CD4-positive, alpha-beta memory T cell (primary cell): Measurements from ENCODE around the gene C3. TPM values are rescaled to one million over a fixed set of nuclear protein-coding genes. Genes with fewer than 3 reads are reported as not detected.

Source experiments
- CTCF ChIA-PET: fragments of 350-600 bp; sonication (Branson Sonifier 250); formaldehyde crosslinking; loops from one replicate; lab custom pipeline; 2021; ENCODE audit warnings: inconsistent platforms; ENCODE audit not compliant: partially characterized antibody; lab: Charles Lee
- POLR2A ChIA-PET: fragments of 350-600 bp; sonication (Branson Sonifier 250); formaldehyde crosslinking; loops from one replicate; lab custom pipeline; 2021; ENCODE audit not compliant: partially characterized antibody; lab: Charles Lee
- DNase-seq, 5 donors: peaks; one replicate each; pipeline versions ENCODE4 v3.0.0 to v3.0.0-alpha.2; 2020 to 2022; ENCODE audit warnings: mixed read lengths in 1 of 5
- H3K27ac ChIP-seq: one replicate; pipeline ENCODE4 v1.7.0; 2013; ENCODE audit warnings: low read depth, low read length
- H3K27me3 ChIP-seq: 2 replicates; pipeline ENCODE4 v1.7.0; 2013; ENCODE audit warnings: mild to moderate bottlenecking, low read length, moderate library complexity; ENCODE audit not compliant: insufficient read depth
- H3K36me3 ChIP-seq: 2 replicates; pipeline ENCODE4 v1.7.0; 2013; ENCODE audit warnings: mild to moderate bottlenecking, low read length, moderate library complexity; ENCODE audit not compliant: insufficient read depth
- H3K4me1 ChIP-seq: 2 replicates; pipeline ENCODE4 v1.7.0; 2013; ENCODE audit warnings: mild to moderate bottlenecking, low read length, moderate library complexity; ENCODE audit not compliant: insufficient read depth
- H3K4me3 ChIP-seq, 2 donors: one replicate each; pipeline ENCODE4 v1.7.0; 2013; ENCODE audit warnings: low read length in 2 of 2, mild to moderate bottlenecking in 1 of 2
- H3K9me3 ChIP-seq, 2 donors: one replicate each; pipeline ENCODE4 v1.7.0; 2013; ENCODE audit warnings: low read length in 2 of 2, control low read depth in 1 of 2; ENCODE audit not compliant: control insufficient read depth in 1 of 2
- H3K27ac Mint-ChIP-seq, 7 donors: one replicate each; pipeline ENCODE4 v1.8.0; 2020 to 2021; ENCODE audit warnings: mixed read lengths in 7 of 7, mild to moderate bottlenecking in 6 of 7, inconsistent platforms in 3 of 7, moderate library complexity in 3 of 7
- H3K27me3 Mint-ChIP-seq, 2 donors: one replicate each; pipeline ENCODE4 v1.8.0; 2020 to 2021; ENCODE audit warnings: mixed read lengths in 2 of 2
- H3K36me3 Mint-ChIP-seq, 2 donors: one replicate each; pipeline ENCODE4 v1.8.0; 2020 to 2021; ENCODE audit warnings: mixed read lengths in 2 of 2, inconsistent platforms in 1 of 2, mild to moderate bottlenecking in 1 of 2
- H3K4me1 Mint-ChIP-seq, 4 donors: one replicate each; pipeline ENCODE4 v1.8.0; 2020 to 2021; ENCODE audit warnings: mixed read lengths in 4 of 4, mild to moderate bottlenecking in 1 of 4
- H3K4me3 Mint-ChIP-seq, 8 donors: one replicate each; pipeline ENCODE4 v1.8.0; 2020 to 2021; ENCODE audit warnings: mixed read lengths in 8 of 8, mild to moderate bottlenecking in 7 of 8, moderate library complexity in 6 of 8, inconsistent platforms in 3 of 8
- H3K9me3 Mint-ChIP-seq, 8 donors: one replicate each; pipeline ENCODE4 v1.8.0; 2020 to 2021; ENCODE audit warnings: mixed read lengths in 8 of 8, mild to moderate bottlenecking in 5 of 8, inconsistent platforms in 3 of 8, moderate library complexity in 1 of 8
- intact Hi-C: fragments of 100-400 bp; cut with micrococcal nuclease; formaldehyde crosslinking; loops from one replicate; pipeline ENCODE4 v1.15.1; 2023
- polyA plus RNA-seq, 2 donors: library from polyadenylated mRNA; unstranded; fragments of 300-500 nt; fragmentation: Illumina TruSeq; gene quantifications; one replicate each; pipeline ENCODE4 v1.2.3, GENCODE V29; 2021
- total RNA-seq, 2 experiments: library from RNA; stranded (reverse); gene quantifications; one replicate each; pipeline ENCODE4 v1.2.3, GENCODE V29; 2021

The C3 gene
- total and polyA plus RNA-seq, 4 experiments from 2014 or later, result 1.5 to 2.2 TPM; not detected in 2

DNA sequence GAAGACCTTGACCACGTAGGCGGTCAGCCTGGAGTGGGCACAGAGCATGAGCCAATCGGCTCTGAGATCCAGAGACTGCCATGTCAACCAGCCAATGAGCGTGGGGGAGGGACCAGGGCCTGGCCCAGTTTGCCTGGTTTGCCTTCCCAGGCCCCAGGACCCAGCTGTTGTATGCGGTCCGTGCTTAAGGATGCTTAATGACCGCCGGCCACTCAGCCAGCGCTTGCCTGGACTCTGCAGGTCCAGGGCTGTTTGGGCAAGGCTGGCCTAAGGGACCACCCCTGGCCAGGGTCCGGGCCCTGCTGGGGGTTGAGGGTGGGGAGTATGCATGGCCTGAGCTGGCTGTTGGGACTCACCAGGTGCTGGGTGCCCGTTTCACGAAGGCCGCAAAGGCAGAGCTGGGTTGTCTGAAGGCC lies 27.4 kb downstream of the C3 start:
- intact Hi-C loops, result no loop called here
- no peaks in the 10 kb centered on the region for H3K9me3 ChIP-seq
- DNase-seq, result no peak
- H3K27ac ChIP-seq, result no peak overlapping the region
- H3K4me1 Mint-ChIP-seq, result peaks cover 0 to 2% (median 0%) of the 10 kb centered on the region in 4 donors
- no peaks in the 10 kb centered on the region for H3K4me1 ChIP-seq
- no peaks in the 10 kb centered on the region for H3K36me3 Mint-ChIP-seq
- no peaks in the 10 kb centered on the region for H3K9me3 Mint-ChIP-seq
- H3K36me3 ChIP-seq, result no peaks in the 10 kb centered on the region
- ChIA-PET POLR2A (no interaction called here), CTCF (no interaction called here)
- H3K27me3 ChIP-seq, result no peaks in the 10 kb centered on the region
- no peaks in the 10 kb centered on the region for H3K27me3 Mint-ChIP-seq
- H3K27ac Mint-ChIP-seq, result no peak overlapping the region
- no peak overlapping the region for H3K4me3 Mint-ChIP-seq
- H3K4me3 ChIP-seq, result no peak overlapping the region

DNA sequence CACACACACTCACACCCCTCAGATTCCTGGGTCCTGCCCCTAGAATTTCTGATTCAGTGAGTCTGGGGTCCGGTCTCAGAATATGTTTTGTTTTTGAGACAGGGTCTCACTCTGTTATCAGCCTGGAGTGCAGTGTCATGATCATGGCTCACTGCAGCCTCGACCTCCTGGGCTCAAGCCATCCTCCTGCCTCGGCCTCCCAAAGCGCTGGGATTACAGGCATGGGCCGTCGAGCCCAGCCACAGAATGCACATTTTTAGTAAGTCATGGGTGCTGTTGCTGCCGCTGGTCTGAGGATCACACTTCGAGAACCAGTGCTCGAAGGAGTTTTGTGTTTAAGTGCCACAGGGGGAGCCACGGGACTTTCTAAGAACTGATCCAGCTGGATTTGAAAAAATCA lies 28.4 kb downstream of the C3 start:
- no peaks in the 10 kb centered on the region for H3K4me1 ChIP-seq
- no peak overlapping the region for H3K27ac Mint-ChIP-seq
- no peak overlapping the region for H3K4me3 ChIP-seq
- no peak for DNase-seq
- no peaks in the 10 kb centered on the region for H3K9me3 ChIP-seq
- H3K27me3 Mint-ChIP-seq, result no peaks in the 10 kb centered on the region
- H3K36me3 Mint-ChIP-seq, result no peaks in the 10 kb centered on the region
- no peaks in the 10 kb centered on the region for H3K36me3 ChIP-seq
- no peaks in the 10 kb centered on the region for H3K9me3 Mint-ChIP-seq
- H3K4me3 Mint-ChIP-seq, result no peak overlapping the region
- ChIA-PET POLR2A (no interaction called here), CTCF (no interaction called here)
- no peaks in the 10 kb centered on the region for H3K4me1 Mint-ChIP-seq
- intact Hi-C loops, result no loop called here
- no peak overlapping the region for H3K27ac ChIP-seq
- H3K27me3 ChIP-seq, result no peaks in the 10 kb centered on the region

DNA sequence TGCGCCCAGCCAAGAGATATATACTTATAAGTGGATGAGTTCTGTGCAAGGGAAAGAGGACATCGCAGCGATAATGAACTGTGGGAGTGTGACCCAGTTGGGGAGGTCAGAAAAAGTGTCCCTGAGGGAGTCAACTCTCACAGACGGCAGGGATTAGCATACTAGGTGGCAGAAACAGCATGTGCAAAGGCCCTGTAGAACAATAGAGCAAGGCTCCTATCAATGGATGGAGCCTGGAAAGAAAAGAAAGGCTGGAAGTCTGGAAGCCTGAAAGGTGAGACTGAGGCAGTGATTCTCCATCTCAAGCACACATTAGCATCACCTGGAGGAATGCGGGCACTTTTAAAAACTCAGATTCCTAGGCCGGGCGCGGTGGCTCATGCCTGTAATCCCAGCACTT lies 29.1 kb downstream of the C3 start:
- Histone ChIP-seq H3K4me1 (no peaks in the 10 kb centered on the region), H3K27ac (no peak overlapping the region), H3K27me3 (no peaks in the 10 kb centered on the region), H3K4me3 (no peak overlapping the region), H3K36me3 (no peaks in the 10 kb centered on the region), H3K9me3 (no peaks in the 10 kb centered on the region)
- CTCF ChIA-PET, result no interaction called here
- POLR2A ChIA-PET, result no interaction called here
- Mint-ChIP-seq H3K9me3 (no peaks in the 10 kb centered on the region), H3K4me3 (no peak overlapping the region), H3K27ac (peak overlapping the region in 1 of 7 donors; percentile 25), H3K36me3 (no peaks in the 10 kb centered on the region), H3K27me3 (no peaks in the 10 kb centered on the region), H3K4me1 (no peaks in the 10 kb centered on the region)
- intact Hi-C loops, result no loop called here
- DNase-seq, result no peak

DNA sequence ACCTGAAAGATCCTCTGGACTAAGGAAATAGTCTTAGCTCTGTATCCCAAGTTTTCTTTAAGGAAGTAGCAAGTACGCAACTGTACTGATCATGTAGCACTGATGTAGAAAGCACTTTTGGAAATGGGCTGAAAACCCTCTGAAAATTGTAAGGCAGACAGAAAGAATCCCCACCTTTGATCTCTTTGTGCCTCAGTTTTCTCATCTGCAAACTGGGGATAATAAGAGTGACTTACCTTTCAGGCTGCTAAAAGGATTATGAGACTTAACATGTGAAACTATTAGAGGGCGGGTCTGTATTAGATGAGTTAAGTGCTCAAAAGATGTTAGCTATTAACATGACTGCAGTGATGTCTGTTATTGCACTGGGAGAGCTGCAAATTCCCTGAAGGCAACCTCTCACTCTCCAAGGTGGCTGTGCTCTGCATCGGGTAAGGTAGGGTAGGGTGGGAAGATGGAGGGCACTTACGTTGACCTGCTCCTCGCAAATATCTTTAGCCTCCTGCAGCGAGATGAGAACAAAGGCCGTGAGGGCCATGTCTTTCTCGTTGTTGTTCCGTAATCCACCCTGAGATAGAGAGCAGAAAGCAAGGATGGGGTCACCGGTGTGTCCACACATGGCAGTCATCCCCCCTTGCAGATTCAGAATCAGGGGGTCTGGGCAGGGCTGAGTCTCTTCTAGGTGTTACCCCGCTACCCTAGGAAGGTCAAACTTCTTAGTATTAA lies 30.1 kb downstream of the C3 start:
- H3K9me3 ChIP-seq, result no peaks in the 10 kb centered on the region
- H3K27me3 Mint-ChIP-seq, result no peaks in the 10 kb centered on the region
- H3K27me3 ChIP-seq, result no peaks in the 10 kb centered on the region
- no peaks in the 10 kb centered on the region for H3K36me3 ChIP-seq
- no peak overlapping the region for H3K27ac ChIP-seq
- H3K9me3 Mint-ChIP-seq, result no peaks in the 10 kb centered on the region
- no peak overlapping the region for H3K4me3 ChIP-seq
- no peaks in the 10 kb centered on the region for H3K4me1 Mint-ChIP-seq
- CTCF ChIA-PET, result interaction anchor here (0.6 to 1.0 kb wide), 3 partner anchors 15 to 959 kb away, joined by 3 read pairs; no protein-coding TSS in a partner anchor
- no peaks in the 10 kb centered on the region for H3K4me1 ChIP-seq
- DNase-seq, result no peak
- POLR2A ChIA-PET, result no interaction called here
- no peak overlapping the region for H3K4me3 Mint-ChIP-seq
- no peak overlapping the region for H3K27ac Mint-ChIP-seq
- intact Hi-C loops, result no loop called here
- H3K36me3 Mint-ChIP-seq, result no peaks in the 10 kb centered on the region

DNA sequence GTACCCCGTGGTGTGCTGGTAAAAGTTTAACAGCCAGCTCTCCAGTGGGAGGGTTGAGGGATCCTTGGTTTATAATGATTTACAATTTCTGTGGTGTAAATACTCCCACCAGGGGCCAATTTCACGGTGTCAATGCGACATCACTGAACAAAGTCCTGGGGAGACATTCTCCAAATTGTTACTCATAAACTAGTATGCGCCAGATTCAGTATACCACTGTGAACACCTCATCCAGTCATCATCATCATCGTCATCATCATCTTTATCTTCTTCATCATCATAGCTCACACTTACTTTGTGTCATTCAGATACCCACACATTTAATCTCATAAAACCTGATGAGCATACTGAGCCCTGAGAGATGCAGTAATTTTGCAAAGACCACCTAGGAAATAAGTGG lies 33.3 kb downstream of the C3 start:
- Histone ChIP-seq H3K4me3 (no peak overlapping the region), H3K9me3 (no peaks in the 10 kb centered on the region), H3K27ac (no peak overlapping the region), H3K36me3 (no peaks in the 10 kb centered on the region), H3K27me3 (no peaks in the 10 kb centered on the region), H3K4me1 (no peaks in the 10 kb centered on the region)
- Mint-ChIP-seq H3K27ac (no peak overlapping the region), H3K27me3 (no peaks in the 10 kb centered on the region), H3K4me1 (no peaks in the 10 kb centered on the region), H3K4me3 (no peak overlapping the region), H3K9me3 (no peaks in the 10 kb centered on the region), H3K36me3 (no peaks in the 10 kb centered on the region)
- ChIA-PET POLR2A (no interaction called here), CTCF (no interaction called here)
- intact Hi-C loops, result no loop called here
- no peak for DNase-seq

DNA sequence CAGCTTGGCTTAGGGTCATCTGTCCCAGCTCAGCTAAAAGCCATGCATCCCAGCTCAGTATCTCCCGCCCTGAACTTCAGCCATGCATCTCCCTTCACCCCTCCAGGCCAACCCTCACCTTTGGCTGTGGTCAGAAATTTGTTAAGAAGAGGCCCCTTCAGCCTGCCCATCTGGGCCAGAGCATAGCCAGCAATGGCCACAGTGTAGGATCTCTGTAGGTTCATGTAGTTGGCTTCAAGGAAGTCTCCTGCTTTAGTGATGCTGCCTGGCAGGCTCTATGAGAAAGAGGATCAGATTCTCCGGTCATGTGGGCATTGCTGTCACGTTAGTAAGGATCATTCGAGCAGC lies 33.8 kb downstream of the C3 start:
- DNase-seq, result no peak
- ChIA-PET CTCF (interaction anchor here (0.8 to 1.5 kb wide), 3 partner anchors 10 to 17 kb away, joined by 3 read pairs; partner anchors contain the start of gene TNFSF14), POLR2A (no interaction called here)
- Histone ChIP-seq H3K4me3 (no peak overlapping the region), H3K27me3 (no peaks in the 10 kb centered on the region), H3K27ac (no peak overlapping the region), H3K9me3 (no peaks in the 10 kb centered on the region), H3K4me1 (no peaks in the 10 kb centered on the region), H3K36me3 (no peaks in the 10 kb centered on the region)
- Mint-ChIP-seq H3K4me1 (no peaks in the 10 kb centered on the region), H3K4me3 (no peak overlapping the region), H3K27me3 (no peaks in the 10 kb centered on the region), H3K27ac (no peak overlapping the region), H3K36me3 (no peaks in the 10 kb centered on the region), H3K9me3 (no peaks in the 10 kb centered on the region)
- intact Hi-C loops, result no loop called here

DNA sequence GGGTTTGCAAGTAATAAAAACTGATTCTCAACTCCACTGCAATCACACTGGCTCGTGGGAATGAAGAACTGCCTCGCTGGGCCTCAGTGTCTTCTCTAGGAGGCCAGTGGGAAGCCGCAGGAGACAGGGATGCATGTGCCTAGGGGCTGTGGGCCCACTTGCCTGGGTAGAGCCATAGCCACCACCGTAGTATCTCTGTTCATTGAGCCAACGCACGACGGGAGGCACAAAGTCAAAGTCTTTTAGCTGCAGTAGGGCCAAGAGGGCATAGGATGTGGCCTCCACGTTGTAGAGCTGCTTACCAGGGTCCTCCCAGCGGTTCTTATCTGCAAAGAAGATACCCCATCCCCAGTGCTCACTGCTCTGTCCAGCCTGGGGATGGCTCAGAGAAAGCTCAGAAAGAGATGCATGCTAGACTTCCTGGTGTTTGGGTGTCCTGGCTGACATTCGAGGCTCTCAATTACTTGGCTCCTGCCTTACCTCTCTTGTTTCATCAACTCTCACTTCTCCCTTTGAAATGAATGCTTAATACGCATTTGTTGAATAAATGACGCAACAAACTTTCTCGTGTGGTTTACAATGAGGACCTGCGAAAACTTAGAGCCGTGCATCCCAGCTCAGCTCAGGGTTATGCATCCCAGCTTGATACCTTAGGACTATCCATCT lies 34.4 kb downstream of the C3 start:
- H3K4me1 ChIP-seq, result no peaks in the 10 kb centered on the region
- no peaks in the 10 kb centered on the region for H3K9me3 Mint-ChIP-seq
- peaks cover 0 to 1% (median 0%) of the 10 kb centered on the region in 4 donors for H3K4me1 Mint-ChIP-seq
- intact Hi-C loops, result no loop called here
- H3K36me3 Mint-ChIP-seq, result no peaks in the 10 kb centered on the region
- H3K27me3 ChIP-seq, result no peaks in the 10 kb centered on the region
- no peaks in the 10 kb centered on the region for H3K27me3 Mint-ChIP-seq
- CTCF ChIA-PET, result interaction anchor here (0.8 to 1.5 kb wide), 3 partner anchors 11 to 17 kb away, joined by 3 read pairs; partner anchors contain the start of gene TNFSF14
- H3K4me3 ChIP-seq, result no peak overlapping the region
- no peaks in the 10 kb centered on the region for H3K36me3 ChIP-seq
- no peak for DNase-seq
- no peak overlapping the region for H3K27ac Mint-ChIP-seq
- H3K9me3 ChIP-seq, result no peaks in the 10 kb centered on the region
- no peak overlapping the region for H3K4me3 Mint-ChIP-seq
- H3K27ac ChIP-seq, result no peak overlapping the region
- POLR2A ChIA-PET, result no interaction called here
